A673 (cell line): ENCODE results near the gene CD163L1. TPM values are rescaled to one million over a fixed set of nuclear protein-coding genes. Genes with fewer than 3 reads are reported as not detected.

Source experiments
- BruUV-seq: library from RNA; stranded (reverse); fragments of 400-500 nt; replicated peaks from 2 replicates; lab custom pipeline; 2021; lab: Mats Ljungman, UMichigan
- CTCF ChIA-PET: fragments of 300-600 bp; sonication (Branson Sonifier 250); formaldehyde crosslinking; loops from one replicate; lab custom pipeline; 2022; ENCODE audit warnings: antibody characterized with exemption; lab: Charles Lee
- POLR2A ChIA-PET: fragments of 300-600 bp; sonication (Branson Sonifier 250); formaldehyde crosslinking; loops from one replicate; lab custom pipeline; 2022; ENCODE audit warnings: antibody characterized with exemption; ENCODE audit not compliant: low non-redundant PET; lab: Charles Lee
- DNase-seq: peaks from one replicate; pipeline ENCODE4 v3.0.0-alpha.2; 2015; ENCODE audit warnings: low spot score
- H3K27ac ChIP-seq: fragments of 200-600 bp; sonication (generic); 2 replicates; pipeline ENCODE4 v1.5.1; 2016; ENCODE audit warnings: mixed run types, low read depth, mild to moderate bottlenecking, mixed read lengths, antibody characterized with exemption, low read length; ENCODE audit not compliant: poor library complexity, severe bottlenecking
- H3K27me3 ChIP-seq: fragments of 200-600 bp; sonication (generic); replicated peaks from 2 replicates; pipeline ENCODE4 v1.6.1; 2017; ENCODE audit warnings: mixed run types, low read depth, mild to moderate bottlenecking, mixed read lengths, antibody characterized with exemption, low read length; ENCODE audit not compliant: insufficient read depth, poor library complexity
- H3K36me3 ChIP-seq: fragments of 200-600 bp; sonication (generic); 2 replicates; pipeline ENCODE4 v1.6.1; 2016; ENCODE audit warnings: mixed run types, mild to moderate bottlenecking, mixed read lengths, antibody characterized with exemption, low read length; ENCODE audit not compliant: insufficient read depth, poor library complexity, severe bottlenecking
- H3K4me1 ChIP-seq: fragments of 200-600 bp; sonication (generic); 2 replicates; pipeline ENCODE4 v1.6.1; 2017; ENCODE audit warnings: mixed run types, mild to moderate bottlenecking, mixed read lengths, antibody characterized with exemption, low read length; ENCODE audit not compliant: insufficient read depth, poor library complexity, severe bottlenecking
- H3K4me3 ChIP-seq: fragments of 200-600 bp; sonication (generic); 2 replicates; pipeline ENCODE4 v1.5.1; 2016; ENCODE audit warnings: low read depth, mixed run types, mild to moderate bottlenecking, mixed read lengths, low read length; ENCODE audit not compliant: poor library complexity, severe bottlenecking
- H3K9me3 ChIP-seq: fragments of 200-600 bp; sonication (generic); 2 replicates; pipeline ENCODE4 v1.6.1; 2016; ENCODE audit warnings: mixed run types, low read depth, mild to moderate bottlenecking, mixed read lengths, antibody characterized with exemption, low read length; ENCODE audit not compliant: poor library complexity, severe bottlenecking
- CTCF ChIP-seq: fragments of 300-800, 200-600 bp; sonication (generic); conservative IDR thresholded peaks from 2 replicates; pipeline ENCODE4 v1.5.1; 2017; ENCODE audit warnings: low read depth, mild to moderate bottlenecking, antibody characterized with exemption, low read length, moderate library complexity, mixed read lengths
- EZH2 ChIP-seq: fragments of 200-600 bp; sonication (generic); IDR thresholded peaks from 2 replicates; pipeline ENCODE4 v1.6.1; 2017; ENCODE audit warnings: borderline replicate concordance, low read depth, mild to moderate bottlenecking, mixed read lengths, antibody characterized with exemption, low read length; ENCODE audit not compliant: poor library complexity, severe bottlenecking
- intact Hi-C: fragments of 100-400 bp; cut with micrococcal nuclease; formaldehyde crosslinking; loops from one replicate; pipeline ENCODE4 v1.10.0; 2022; ENCODE audit not compliant: unreplicated experiment
- total RNA-seq: library from RNA; stranded (reverse); gene quantifications from 2 replicates; pipeline ENCODE4 v1.2.3, GENCODE V29; 2021

The CD163L1 gene
- total RNA-seq, 1 experiment from 2014 or later = 0.52 TPM

- no TSS peak for BruUV-seq
- CTCF ChIA-PET = no interaction called here
- intact Hi-C loops = no loop called here
- POLR2A ChIA-PET = no interaction called here
- H3K4me3 ChIP-seq = no peak overlapping the region
- DNase-seq = no peak
- no peak overlapping the region for H3K27ac ChIP-seq
- H3K27me3 ChIP-seq = no peaks in the 10 kb centered on the region
- no peaks in the 10 kb centered on the region for H3K9me3 ChIP-seq
- no peak for TF ChIP-seq EZH2
- TF ChIP-seq CTCF = no peak
- no peaks in the 10 kb centered on the region for H3K4me1 ChIP-seq
- H3K36me3 ChIP-seq = no peaks in the 10 kb centered on the region
Observed at GRCh38 chr12:7396418-7396817, 47.5 kb downstream of the CD163L1 start.

- Histone ChIP-seq H3K27ac (no peak overlapping the region), H3K9me3 (no peaks in the 10 kb centered on the region), H3K4me1 (no peaks in the 10 kb centered on the region), H3K4me3 (no peak overlapping the region), H3K27me3 (no peaks in the 10 kb centered on the region), H3K36me3 (no peaks in the 10 kb centered on the region)
- peak; percentile 25 for DNase-seq
- ChIA-PET CTCF (no interaction called here), POLR2A (no interaction called here)
- BruUV-seq = no TSS peak
- TF ChIP-seq CTCF = no peak
- no peak for TF ChIP-seq EZH2
- intact Hi-C loops = no loop called here
Observed at GRCh38 chr12:7395950-7396349, 48.0 kb downstream of the CD163L1 start.

GRCh38 chr12:7387289-7387688 is 56.7 kb downstream of the CD163L1 start:
- H3K9me3 ChIP-seq = no peaks in the 10 kb centered on the region
- no peak for TF ChIP-seq EZH2
- TF ChIP-seq CTCF = no peak
- POLR2A ChIA-PET = no interaction called here
- CTCF ChIA-PET = no interaction called here
- DNase-seq = no peak
- no peaks in the 10 kb centered on the region for H3K36me3 ChIP-seq
- BruUV-seq = no TSS peak
- intact Hi-C loops = no loop called here
- H3K27ac ChIP-seq = no peak overlapping the region
- H3K4me3 ChIP-seq = no peak overlapping the region
- H3K27me3 ChIP-seq = no peaks in the 10 kb centered on the region
- H3K4me1 ChIP-seq = no peaks in the 10 kb centered on the region
